Liver (tissue), 9 donors: Measurements from ENCODE around the gene ARHGAP12. TPM values are rescaled to one million over a fixed set of nuclear protein-coding genes. Genes with fewer than 3 reads are reported as not detected.

Source experiments
- DNase-seq: peaks from one replicate; pipeline ENCODE4 v3.0.0-alpha.2; 2017; ENCODE audit warnings: low spot score
- H3K27ac ChIP-seq, 2 donors: one replicate each; pipeline ENCODE4 v1.7.0; 2013; ENCODE audit warnings: inconsistent platforms in 2 of 2, low read length in 2 of 2, control low read depth in 1 of 2, low read depth in 1 of 2, mild to moderate bottlenecking in 1 of 2
- H3K27me3 ChIP-seq, 4 donors: one replicate each; pipeline versions ENCODE4 v1.6.1 to v1.7.0; 2013; ENCODE audit warnings: low read length in 3 of 4, inconsistent platforms in 1 of 4, mild to moderate bottlenecking in 1 of 4, moderate library complexity in 1 of 4; ENCODE audit not compliant: control insufficient read depth in 4 of 4, insufficient read depth in 4 of 4
- H3K36me3 ChIP-seq, 4 donors: one replicate each; pipeline versions ENCODE4 v1.6.1 to v1.7.0; 2013; ENCODE audit warnings: low read length in 3 of 4, mild to moderate bottlenecking in 3 of 4, low read depth in 1 of 4, moderate library complexity in 1 of 4; ENCODE audit not compliant: control insufficient read depth in 4 of 4, insufficient read depth in 3 of 4
- H3K4me1 ChIP-seq, 4 donors: one replicate each; pipeline versions ENCODE4 v1.6.1 to v1.7.0; 2013; ENCODE audit warnings: low read length in 3 of 4, mild to moderate bottlenecking in 3 of 4, moderate library complexity in 1 of 4; ENCODE audit not compliant: control insufficient read depth in 4 of 4, insufficient read depth in 4 of 4
- H3K4me3 ChIP-seq, 3 donors: one replicate each; pipeline versions ENCODE4 v1.6.1 to v1.7.0; 2013; ENCODE audit warnings: low read length in 3 of 3, control low read depth in 1 of 3, low read depth in 1 of 3, mild to moderate bottlenecking in 1 of 3
- H3K9ac ChIP-seq, 2 donors: one replicate each; pipeline ENCODE4 v1.7.0; 2013; ENCODE audit warnings: low read length in 2 of 2, mild to moderate bottlenecking in 2 of 2, moderate library complexity in 2 of 2, control low read depth in 1 of 2, low read depth in 1 of 2
- H3K9me3 ChIP-seq, 4 donors: one replicate each; pipeline versions ENCODE4 v1.6.1 to v1.7.0; 2013; ENCODE audit warnings: low read length in 3 of 4; ENCODE audit not compliant: control insufficient read depth in 4 of 4
- ATF3 ChIP-seq: IDR thresholded peaks from 2 replicates; pipeline ENCODE4 v1.6.1; 2016; ENCODE audit warnings: antibody characterized with exemption
- CTCF ChIP-seq: fragments of 150-350 bp; IDR thresholded peaks from 2 replicates; pipeline ENCODE4 v1.5.1; 2017; ENCODE audit warnings: improper control_type of control experiment, low read depth, low read length; ENCODE audit not compliant: missing input control
- EGR1 ChIP-seq, 2 donors: IDR thresholded peaks; 2 replicates each; pipeline ENCODE4 v1.6.1; 2016 to 2018; ENCODE audit warnings: antibody characterized with exemption in 2 of 2, low read depth in 2 of 2
- FOXA1 ChIP-seq: IDR thresholded peaks from 2 replicates; pipeline ENCODE4 v1.6.1; 2016; ENCODE audit warnings: antibody characterized with exemption
- FOXA2 ChIP-seq: IDR thresholded peaks from 2 replicates; pipeline ENCODE4 v1.6.1; 2016; ENCODE audit warnings: antibody characterized with exemption
- GABPA ChIP-seq, 2 donors: IDR thresholded peaks in 1 of 2; conservative IDR thresholded peaks in 1 of 2; 2 replicates each; pipeline ENCODE4 v1.6.1; 2016; ENCODE audit warnings: antibody characterized with exemption in 2 of 2, mild to moderate bottlenecking in 1 of 2, moderate library complexity in 1 of 2
- HNF4A ChIP-seq, 2 donors: conservative IDR thresholded peaks; 2 replicates each; pipeline ENCODE4 v1.6.1; 2016; ENCODE audit warnings: antibody characterized with exemption in 2 of 2, mild to moderate bottlenecking in 2 of 2
- HNF4G ChIP-seq: IDR thresholded peaks from 2 replicates; pipeline ENCODE4 v1.6.1; 2016; ENCODE audit warnings: antibody characterized with exemption
- JUND ChIP-seq, 2 donors: IDR thresholded peaks; 2 replicates each; pipeline ENCODE4 v1.6.1; 2016; ENCODE audit warnings: antibody characterized with exemption in 2 of 2
- MAX ChIP-seq: IDR thresholded peaks from 2 replicates; pipeline ENCODE4 v1.6.1; 2016; ENCODE audit warnings: antibody characterized with exemption
- NR2F2 ChIP-seq: IDR thresholded peaks from 2 replicates; pipeline ENCODE4 v1.6.1; 2016; ENCODE audit warnings: antibody characterized with exemption
- RAD21 ChIP-seq, 2 donors: IDR thresholded peaks; 2 replicates each; pipeline ENCODE4 v1.6.1; 2016; ENCODE audit warnings: antibody characterized with exemption in 2 of 2, mild to moderate bottlenecking in 2 of 2
- REST ChIP-seq: IDR thresholded peaks from 2 replicates; pipeline ENCODE4 v1.6.1; 2016; ENCODE audit warnings: antibody characterized with exemption, mild to moderate bottlenecking
- RXRA ChIP-seq, 2 donors: IDR thresholded peaks; 2 replicates each; pipeline ENCODE4 v1.6.1; 2017 to 2018; ENCODE audit warnings: antibody characterized with exemption in 2 of 2, mild to moderate bottlenecking in 1 of 2
- SP1 ChIP-seq: IDR thresholded peaks from 2 replicates; pipeline ENCODE4 v1.6.1; 2018; ENCODE audit warnings: antibody characterized with exemption, mild to moderate bottlenecking
- TAF1 ChIP-seq: conservative IDR thresholded peaks from 2 replicates; pipeline ENCODE4 v1.6.1; 2016; ENCODE audit warnings: antibody characterized with exemption, mild to moderate bottlenecking
- YY1 ChIP-seq: IDR thresholded peaks from 2 replicates; pipeline ENCODE4 v1.6.1; 2016; ENCODE audit warnings: antibody characterized with exemption, mild to moderate bottlenecking
- WGBS: extraction: QIAGEN DNeasy Blood & Tissue Kit; methylation state at CpG from one replicate; pipeline ENCODE4 v1.1.7; 2013; 5-methylcytosine and 5-hydroxymethylcytosine counted together
- polyA plus RNA-seq, 2 donors: library from polyadenylated mRNA; stranded (reverse) in 1 of 2; unstranded in 1 of 2; fragments of 200-250 nt in 1 of 2; fragments of >200 nt in 1 of 2; fragmentation: Nextera tagmentation in 1 of 2; extraction: Ambion mirVana in 1 of 2; gene quantifications; one replicate each; pipeline versions ENCODE4 v1.2.1 to v1.2.3, GENCODE V29; 2013 to 2015
- total RNA-seq, 2 donors: library from RNA; depleted of rRNA; stranded (reverse); fragments of >200 nt; gene quantifications; one replicate each; pipeline ENCODE4 v1.2.3, GENCODE V29; 2014
- TF ChIP-seq, protein P1 (sequence below): IDR thresholded peaks from 2 replicates; pipeline ENCODE4 v1.6.1; 2016; ENCODE audit warnings: antibody characterized with exemption
- donor health status: healthy.
- donor health status: healthy.
- donor health status: healthy.
- donor health status: healthy.
- donor health status: healthy.

ARHGAP12 gene
- total and polyA plus RNA-seq, 4 donors = 7.0 to 29.1 (median 12.3) TPM

DNA sequence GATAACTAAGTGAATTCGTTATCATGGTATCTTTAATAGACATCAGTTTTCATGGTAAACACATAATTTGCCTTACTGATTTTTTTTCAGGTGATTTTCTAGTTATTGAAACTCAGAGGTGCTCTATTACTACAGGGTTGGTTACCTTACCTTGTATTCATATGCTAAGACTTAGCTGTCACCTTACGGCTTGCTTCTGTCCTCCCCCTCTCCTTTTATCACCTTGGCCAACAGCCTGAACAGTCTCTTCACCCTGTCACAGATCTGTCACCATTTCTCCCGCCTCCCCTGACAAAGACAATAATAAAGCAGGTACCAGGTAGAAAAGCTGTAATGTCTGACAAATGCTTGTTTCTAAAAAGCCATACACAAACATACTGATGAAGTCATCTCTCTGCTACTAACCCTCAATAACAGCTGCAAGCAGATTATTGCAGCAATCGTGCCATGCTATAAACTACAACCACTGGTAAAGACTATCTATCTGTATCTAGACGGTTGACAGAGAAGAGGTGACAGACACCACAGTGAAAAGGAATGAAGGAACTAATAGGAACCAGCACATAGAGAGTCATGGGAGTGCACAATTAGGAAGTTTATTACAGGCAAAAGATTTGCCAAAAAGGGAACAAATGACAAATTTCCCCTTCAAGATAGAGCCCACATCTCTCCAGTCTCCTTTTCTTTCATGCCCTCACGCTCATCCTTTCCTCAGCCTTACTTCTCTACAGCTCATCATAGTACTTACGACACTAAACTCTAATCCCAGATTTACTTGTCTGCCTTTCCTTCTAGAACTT, 57.2 kb downstream of the ARHGAP12 start:
- Histone ChIP-seq H3K36me3 (no peaks in the 10 kb centered on the region), H3K4me1 (peaks cover 0 to 3% (median 0%) of the 10 kb centered on the region in 4 donors), H3K4me3 (no peak overlapping the region), H3K27ac (no peak overlapping the region), H3K27me3 (no peaks in the 10 kb centered on the region), H3K9ac (no peak overlapping the region), H3K9me3 (no peaks in the 10 kb centered on the region)
- no peak for TF ChIP-seq JUND (IDR thresholded peaks at IDR 0.05)
- no peak for TF ChIP-seq TAF1
- no peak for TF ChIP-seq FOXA1
- no peak for TF ChIP-seq FOXA2
- no peak for TF ChIP-seq ATF3
- no peak for TF ChIP-seq RAD21 (IDR thresholded peaks at IDR 0.05)
- TF ChIP-seq CTCF = no peak
- TF ChIP-seq HNF4G = no peak
- no peak for TF ChIP-seq MAX
- TF ChIP-seq, protein P1, sequence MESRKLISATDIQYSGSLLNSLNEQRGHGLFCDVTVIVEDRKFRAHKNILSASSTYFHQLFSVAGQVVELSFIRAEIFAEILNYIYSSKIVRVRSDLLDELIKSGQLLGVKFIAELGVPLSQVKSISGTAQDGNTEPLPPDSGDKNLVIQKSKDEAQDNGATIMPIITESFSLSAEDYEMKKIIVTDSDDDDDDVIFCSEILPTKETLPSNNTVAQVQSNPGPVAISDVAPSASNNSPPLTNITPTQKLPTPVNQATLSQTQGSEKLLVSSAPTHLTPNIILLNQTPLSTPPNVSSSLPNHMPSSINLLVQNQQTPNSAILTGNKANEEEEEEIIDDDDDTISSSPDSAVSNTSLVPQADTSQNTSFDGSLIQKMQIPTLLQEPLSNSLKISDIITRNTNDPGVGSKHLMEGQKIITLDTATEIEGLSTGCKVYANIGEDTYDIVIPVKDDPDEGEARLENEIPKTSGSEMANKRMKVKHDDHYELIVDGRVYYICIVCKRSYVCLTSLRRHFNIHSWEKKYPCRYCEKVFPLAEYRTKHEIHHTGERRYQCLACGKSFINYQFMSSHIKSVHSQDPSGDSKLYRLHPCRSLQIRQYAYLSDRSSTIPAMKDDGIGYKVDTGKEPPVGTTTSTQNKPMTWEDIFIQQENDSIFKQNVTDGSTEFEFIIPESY = no peak
- TF ChIP-seq RXRA (IDR thresholded peaks at IDR 0.05) = no peak
- no peak for TF ChIP-seq REST
- no peak for TF ChIP-seq HNF4A (conservative IDR thresholded peaks at IDR 0.05)
- TF ChIP-seq GABPA (IDR thresholded peaks at IDR 0.05 in 1 of 2, conservative IDR thresholded peaks at IDR 0.05 in 1 of 2) = no peak
- no peak for TF ChIP-seq NR2F2
- no peak for TF ChIP-seq SP1
- no peak for TF ChIP-seq EGR1 (IDR thresholded peaks at IDR 0.05; ENCODE audit: low read depth in 2 of 2)
- no peak for TF ChIP-seq YY1
- 83% methylated on average over 7 of the region's 7 CpGs for WGBS
- DNase-seq = no peak
